Body of pancreas (tissue), 4 donors: ENCODE measurements around the gene MAPK8.

Experiments used
- POLR2A ChIP-seq, 3 donors: fragments of 450-650 bp; IDR thresholded peaks; one replicate each; pipeline ENCODE4 v1.6.1; 2016; ENCODE audit warnings: antibody characterized with exemption in 3 of 3, mild to moderate bottlenecking in 2 of 3
- TF ChIP-seq, protein P1 (sequence below), 7 experiments: fragments of 450-650 bp in 4 of 7; fragments of 200-600 bp in 3 of 7; sonication (generic) in 3 of 7; IDR thresholded peaks; one replicate each; pipeline ENCODE4 v1.5.1; 2016 to 2019; ENCODE audit warnings: antibody characterized with exemption in 7 of 7

GRCh38 chr10:48300556-48300955, 5.9 kb upstream of the MAPK8 start:
- TF ChIP-seq, protein P1, sequence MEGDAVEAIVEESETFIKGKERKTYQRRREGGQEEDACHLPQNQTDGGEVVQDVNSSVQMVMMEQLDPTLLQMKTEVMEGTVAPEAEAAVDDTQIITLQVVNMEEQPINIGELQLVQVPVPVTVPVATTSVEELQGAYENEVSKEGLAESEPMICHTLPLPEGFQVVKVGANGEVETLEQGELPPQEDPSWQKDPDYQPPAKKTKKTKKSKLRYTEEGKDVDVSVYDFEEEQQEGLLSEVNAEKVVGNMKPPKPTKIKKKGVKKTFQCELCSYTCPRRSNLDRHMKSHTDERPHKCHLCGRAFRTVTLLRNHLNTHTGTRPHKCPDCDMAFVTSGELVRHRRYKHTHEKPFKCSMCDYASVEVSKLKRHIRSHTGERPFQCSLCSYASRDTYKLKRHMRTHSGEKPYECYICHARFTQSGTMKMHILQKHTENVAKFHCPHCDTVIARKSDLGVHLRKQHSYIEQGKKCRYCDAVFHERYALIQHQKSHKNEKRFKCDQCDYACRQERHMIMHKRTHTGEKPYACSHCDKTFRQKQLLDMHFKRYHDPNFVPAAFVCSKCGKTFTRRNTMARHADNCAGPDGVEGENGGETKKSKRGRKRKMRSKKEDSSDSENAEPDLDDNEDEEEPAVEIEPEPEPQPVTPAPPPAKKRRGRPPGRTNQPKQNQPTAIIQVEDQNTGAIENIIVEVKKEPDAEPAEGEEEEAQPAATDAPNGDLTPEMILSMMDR (IDR thresholded peaks at IDR 0.05), result no peak
- no peak for TF ChIP-seq POLR2A (IDR thresholded peaks at IDR 0.05)
